GM12878 (cell line): ENCODE data around the gene SPATA3. TPM values are rescaled to one million over a fixed set of nuclear protein-coding genes. Genes with fewer than 3 reads are reported as not detected.

Experiments
- BACH1 ChIP-seq: fragments of 450-650 bp; IDR thresholded peaks from 2 replicates; pipeline ENCODE4 v1.6.1; 2017; ENCODE audit warnings: mild to moderate bottlenecking, borderline replicate concordance
- BCL11A ChIP-seq: IDR thresholded peaks from 2 replicates; pipeline ENCODE4 v1.6.1; 2011; ENCODE audit warnings: low read depth, low read length
- CREB1 ChIP-seq: IDR thresholded peaks from 2 replicates; pipeline ENCODE4 v1.6.1; 2012; ENCODE audit warnings: low read depth, mild to moderate bottlenecking, inconsistent platforms
- EP300 ChIP-seq, 2 experiments: fragments of 150-350 bp in 1 of 2; IDR thresholded peaks; 2 replicates each; pipeline ENCODE4 v1.6.1; 2011 to 2012; ENCODE audit warnings: low read depth in 2 of 2, low read length in 2 of 2, borderline replicate concordance in 1 of 2, improper control_type of control experiment in 1 of 2, inconsistent platforms in 1 of 2; ENCODE audit not compliant: control insufficient read depth in 1 of 2
- HCFC1 ChIP-seq: fragments of 150-350 bp; IDR thresholded peaks from 2 replicates; pipeline ENCODE4 v1.6.1; 2014; ENCODE audit warnings: low read length
- HDAC2 ChIP-seq: fragments of 200-600 bp; sonication (generic); IDR thresholded peaks from 2 replicates; pipeline ENCODE4 v1.6.1; 2017
- MAX ChIP-seq: IDR thresholded peaks from 2 replicates; pipeline ENCODE4 v1.6.1; 2012; ENCODE audit warnings: low read depth, low read length, improper control_type of control experiment
- MEF2A ChIP-seq: IDR thresholded peaks from 2 replicates; pipeline ENCODE4 v1.6.1; 2011; ENCODE audit warnings: low read depth, mild to moderate bottlenecking, low read length, moderate library complexity; ENCODE audit not compliant: insufficient read depth
- MTA2 ChIP-seq: fragments of 450-650 bp; IDR thresholded peaks from 2 replicates; pipeline ENCODE4 v1.6.1; 2016; ENCODE audit warnings: low read depth, mild to moderate bottlenecking, moderate library complexity
- NFYA ChIP-seq: IDR thresholded peaks from 2 replicates; pipeline ENCODE4 v1.6.1; 2011; ENCODE audit warnings: low read depth, mild to moderate bottlenecking, low read length, improper control_type of control experiment, borderline replicate concordance
- NR2C1 ChIP-seq: fragments of 450-650 bp; IDR thresholded peaks from 2 replicates; pipeline ENCODE4 v1.6.1; 2017; ENCODE audit warnings: antibody characterized with exemption, mild to moderate bottlenecking, moderate library complexity
- NR2F1 ChIP-seq: fragments of 450-650 bp; conservative IDR thresholded peaks from 2 replicates; pipeline ENCODE4 v1.6.1; 2017; ENCODE audit warnings: mild to moderate bottlenecking
- NRF1 ChIP-seq: conservative IDR thresholded peaks from 2 replicates; pipeline ENCODE4 v1.6.1; 2011; ENCODE audit warnings: mild to moderate bottlenecking, low read depth, low read length, improper control_type of control experiment
- POLR2A ChIP-seq: IDR thresholded peaks from 2 replicates; pipeline ENCODE4 v1.6.1; 2011; ENCODE audit warnings: low read depth, mild to moderate bottlenecking, low read length
- RAD51 ChIP-seq: fragments of 450-650 bp; IDR thresholded peaks from 2 replicates; pipeline ENCODE4 v1.6.1; 2016; ENCODE audit warnings: moderate library complexity, mild to moderate bottlenecking, inconsistent platforms
- RB1 ChIP-seq: fragments of 450-650 bp; formaldehyde crosslinking; IDR thresholded peaks from 2 replicates; pipeline ENCODE4 v1.6.1; 2017; ENCODE audit warnings: mild to moderate bottlenecking, borderline replicate concordance
- SIX5 ChIP-seq: IDR thresholded peaks from 2 replicates; pipeline ENCODE4 v1.6.1; 2011; ENCODE audit warnings: mild to moderate bottlenecking, low read depth, low read length, moderate library complexity; ENCODE audit not compliant: severe bottlenecking
- SREBF1 ChIP-seq: IDR thresholded peaks from 2 replicates; pipeline ENCODE4 v1.6.1; 2012; ENCODE audit warnings: mild to moderate bottlenecking, low read length
- TAF1 ChIP-seq: IDR thresholded peaks from 2 replicates; pipeline ENCODE4 v1.6.1; 2011; ENCODE audit warnings: mild to moderate bottlenecking, low read depth, low read length, borderline replicate concordance
- TCF12 ChIP-seq: IDR thresholded peaks from 2 replicates; pipeline ENCODE4 v1.6.1; 2011; ENCODE audit warnings: low read depth, mild to moderate bottlenecking, low read length
- ZBTB4 ChIP-seq: fragments of 450-650 bp; formaldehyde crosslinking; IDR thresholded peaks from 2 replicates; pipeline ENCODE4 v1.4.0; 2022; ENCODE audit warnings: mild to moderate bottlenecking, moderate library complexity
- ZNF274 ChIP-seq: IDR thresholded peaks from one replicate; pipeline ENCODE4 v1.8.0; 2011; ENCODE audit not compliant: insufficient read length, insufficient read depth
- polyA plus RNA-seq, 11 experiments: library from polyadenylated mRNA; depleted of rRNA in 4 of 11; unstranded in 6 of 11; stranded (reverse) in 5 of 11; fragments of >200 nt; fragmentation: Nextera tagmentation in 4 of 11; fragmentation: Illumina TruSeq in 1 of 11; extraction: Ambion mirVana in 4 of 11; extraction: Trizol in 1 of 11; gene quantifications; 1 replicate in 1 of 11; 2 replicates in 10 of 11; pipeline versions ENCODE4 v1.2.1 to v1.2.3, GENCODE V29; 2011 to 2016; ENCODE audit warnings: inconsistent platforms in 2 of 11, missing spikeins in 2 of 11, low read depth in 1 of 11
- total RNA-seq, 4 experiments: library from RNA; depleted of rRNA in 3 of 4; stranded (reverse); fragments of >200 nt in 3 of 4; fragmentation: Illumina TruSeq in 1 of 4; extraction: Trizol in 1 of 4; gene quantifications; 2 replicates each; pipeline versions ENCODE4 v1.2.1 to v1.2.3, GENCODE V29; 2013 to 2021
- TF ChIP-seq, protein P1 (sequence below): fragments of 450-650 bp; IDR thresholded peaks from 2 replicates; pipeline ENCODE4 v1.6.1; 2017; ENCODE audit warnings: low read depth, mild to moderate bottlenecking, moderate library complexity
- TF ChIP-seq, protein P2 (sequence below): fragments of 450-650 bp; IDR thresholded peaks from 2 replicates; pipeline ENCODE4 v1.6.1; 2017; ENCODE audit warnings: mild to moderate bottlenecking, moderate library complexity

Gene SPATA3
- total and polyA plus RNA-seq, 10 of the 15 experiments (the other 5 are each of a cell fraction or from before 2014, with no cell fraction given) = not detected

DNA sequence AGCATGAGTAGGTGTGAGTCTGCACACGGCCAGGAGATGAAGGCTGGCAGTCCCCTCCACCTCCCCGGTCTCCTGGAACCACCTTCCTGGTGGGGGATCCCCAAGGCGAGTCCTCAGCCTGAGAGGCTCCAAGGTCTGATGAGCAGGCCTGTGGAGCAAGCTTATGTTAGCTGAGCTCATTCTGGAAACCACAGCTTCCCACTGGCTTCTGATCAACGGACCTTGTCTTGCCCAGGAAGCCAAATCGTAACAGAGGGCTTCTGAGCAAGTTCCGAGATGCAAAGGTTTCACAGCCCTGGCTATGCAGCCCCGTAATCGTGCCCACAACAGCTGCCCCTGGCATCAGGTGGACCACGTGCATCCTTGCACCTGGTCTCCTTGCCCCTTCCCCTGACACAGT lies 42.1 kb upstream of the SPATA3 start (continued):
- no peak for TF ChIP-seq ZBTB4
- no peak for TF ChIP-seq NFYA
- no peak for TF ChIP-seq NR2C1
- TF ChIP-seq TCF12 = peak; percentile 79; the same call in 1 of the 2 replicates
- TF ChIP-seq NRF1 = no peak
- TF ChIP-seq BACH1 = peak; percentile 40; the same call in 1 of the 2 replicates
- no peak for TF ChIP-seq HDAC2
- TF ChIP-seq RAD51 = no peak
- no peak for TF ChIP-seq ZNF274
- TF ChIP-seq NR2F1 = 0 out of 2 replicates have a peak, but pooled peaks have one; percentile 14
- peak in 1 of 2 experiments; percentile 43; a peak in 1 of 4 replicates for TF ChIP-seq EP300 (IDR thresholded peaks at IDR 0.05; ENCODE audit: borderline replicate concordance in 1 of 2, control insufficient read depth in 1 of 2, low read depth in 2 of 2, low read length in 2 of 2)
- no peak for TF ChIP-seq RB1
- TF ChIP-seq, protein P1, sequence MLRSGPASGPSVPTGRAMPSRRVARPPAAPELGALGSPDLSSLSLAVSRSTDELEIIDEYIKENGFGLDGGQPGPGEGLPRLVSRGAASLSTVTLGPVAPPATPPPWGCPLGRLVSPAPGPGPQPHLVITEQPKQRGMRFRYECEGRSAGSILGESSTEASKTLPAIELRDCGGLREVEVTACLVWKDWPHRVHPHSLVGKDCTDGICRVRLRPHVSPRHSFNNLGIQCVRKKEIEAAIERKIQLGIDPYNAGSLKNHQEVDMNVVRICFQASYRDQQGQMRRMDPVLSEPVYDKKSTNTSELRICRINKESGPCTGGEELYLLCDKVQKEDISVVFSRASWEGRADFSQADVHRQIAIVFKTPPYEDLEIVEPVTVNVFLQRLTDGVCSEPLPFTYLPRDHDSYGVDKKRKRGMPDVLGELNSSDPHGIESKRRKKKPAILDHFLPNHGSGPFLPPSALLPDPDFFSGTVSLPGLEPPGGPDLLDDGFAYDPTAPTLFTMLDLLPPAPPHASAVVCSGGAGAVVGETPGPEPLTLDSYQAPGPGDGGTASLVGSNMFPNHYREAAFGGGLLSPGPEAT = peak; percentile 66; the same call in 1 of the 2 replicates
- TF ChIP-seq MAX = no peak
- TF ChIP-seq MTA2 = peak; percentile 47
- no peak for TF ChIP-seq SIX5
- no peak for TF ChIP-seq CREB1
- peak; percentile 59; the same call in 1 of the 2 replicates for TF ChIP-seq MEF2A
- peak; percentile 55; the same call in 1 of the 2 replicates for TF ChIP-seq POLR2A
- no peak for TF ChIP-seq HCFC1
- no peak for TF ChIP-seq SREBF1
- TF ChIP-seq BCL11A = peak; percentile 51; the same call in 1 of the 2 replicates
- TF ChIP-seq, protein P2, sequence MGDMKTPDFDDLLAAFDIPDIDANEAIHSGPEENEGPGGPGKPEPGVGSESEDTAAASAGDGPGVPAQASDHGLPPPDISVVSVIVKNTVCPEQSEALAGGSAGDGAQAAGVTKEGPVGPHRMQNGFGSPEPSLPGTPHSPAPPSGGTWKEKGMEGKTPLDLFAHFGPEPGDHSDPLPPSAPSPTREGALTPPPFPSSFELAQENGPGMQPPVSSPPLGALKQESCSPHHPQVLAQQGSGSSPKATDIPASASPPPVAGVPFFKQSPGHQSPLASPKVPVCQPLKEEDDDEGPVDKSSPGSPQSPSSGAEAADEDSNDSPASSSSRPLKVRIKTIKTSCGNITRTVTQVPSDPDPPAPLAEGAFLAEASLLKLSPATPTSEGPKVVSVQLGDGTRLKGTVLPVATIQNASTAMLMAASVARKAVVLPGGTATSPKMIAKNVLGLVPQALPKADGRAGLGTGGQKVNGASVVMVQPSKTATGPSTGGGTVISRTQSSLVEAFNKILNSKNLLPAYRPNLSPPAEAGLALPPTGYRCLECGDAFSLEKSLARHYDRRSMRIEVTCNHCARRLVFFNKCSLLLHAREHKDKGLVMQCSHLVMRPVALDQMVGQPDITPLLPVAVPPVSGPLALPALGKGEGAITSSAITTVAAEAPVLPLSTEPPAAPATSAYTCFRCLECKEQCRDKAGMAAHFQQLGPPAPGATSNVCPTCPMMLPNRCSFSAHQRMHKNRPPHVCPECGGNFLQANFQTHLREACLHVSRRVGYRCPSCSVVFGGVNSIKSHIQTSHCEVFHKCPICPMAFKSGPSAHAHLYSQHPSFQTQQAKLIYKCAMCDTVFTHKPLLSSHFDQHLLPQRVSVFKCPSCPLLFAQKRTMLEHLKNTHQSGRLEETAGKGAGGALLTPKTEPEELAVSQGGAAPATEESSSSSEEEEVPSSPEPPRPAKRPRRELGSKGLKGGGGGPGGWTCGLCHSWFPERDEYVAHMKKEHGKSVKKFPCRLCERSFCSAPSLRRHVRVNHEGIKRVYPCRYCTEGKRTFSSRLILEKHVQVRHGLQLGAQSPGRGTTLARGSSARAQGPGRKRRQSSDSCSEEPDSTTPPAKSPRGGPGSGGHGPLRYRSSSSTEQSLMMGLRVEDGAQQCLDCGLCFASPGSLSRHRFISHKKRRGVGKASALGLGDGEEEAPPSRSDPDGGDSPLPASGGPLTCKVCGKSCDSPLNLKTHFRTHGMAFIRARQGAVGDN = peak; percentile 90
- TF ChIP-seq TAF1 = peak; percentile 72; the same call in 1 of the 2 replicates
